B cell (primary cell): Measurements from ENCODE around the gene SMIM22.

Experiments
- CTCF ChIP-seq: fragments of 200-600 bp; IDR thresholded peaks from one replicate; pipeline ENCODE4 v1.8.0; 2022; ENCODE audit warnings: antibody characterized with exemption, mild to moderate bottlenecking
- EZH2 ChIP-seq: IDR thresholded peaks from 2 replicates; pipeline ENCODE4 v1.6.1; 2012; ENCODE audit warnings: borderline replicate concordance, low read depth, mild to moderate bottlenecking, moderate library complexity, low read length; ENCODE audit not compliant: insufficient read depth, poor library complexity, severe bottlenecking

GRCh38 chr16:4814046-4814445 lies 18.9 kb downstream of the SMIM22 start:
- TF ChIP-seq CTCF (no peak), EZH2 (no peak)
